SK-N-DZ (cell line): ENCODE results near the gene GADD45G.

Source experiments
- DNase-seq: peaks from one replicate; pipeline ENCODE4 v3.0.0-alpha.2; 2015; ENCODE audit warnings: low spot score

The GADD45G gene

DNA sequence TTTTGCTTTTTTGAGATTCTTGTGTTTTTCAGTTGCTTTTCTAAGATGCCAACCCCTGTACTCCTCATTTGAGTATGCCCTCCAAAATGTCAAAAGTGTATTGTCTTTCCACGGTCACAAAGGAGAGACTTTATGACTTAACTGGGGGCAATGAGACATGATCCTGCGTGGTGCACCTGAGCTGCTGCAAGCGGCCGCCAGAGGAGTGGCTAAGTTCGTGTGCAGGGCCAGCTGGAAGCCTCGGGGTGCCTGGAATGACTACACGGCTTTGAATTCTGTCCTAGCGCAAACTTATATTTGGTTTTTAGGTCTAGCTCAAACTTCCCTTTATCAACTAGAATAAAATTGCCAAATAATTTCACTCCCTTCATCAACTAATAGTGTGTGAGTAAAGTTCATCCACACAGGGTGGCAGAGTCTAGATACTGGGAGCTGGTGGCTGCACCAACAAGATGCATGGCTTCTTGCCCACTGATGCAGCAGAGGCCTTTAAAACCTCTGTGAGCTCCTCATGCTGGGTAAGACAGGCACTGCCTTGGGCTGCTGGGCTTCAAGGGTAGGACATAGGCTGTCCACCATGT is 4.7 kb downstream of the GADD45G start:
- no peak for DNase-seq

DNA sequence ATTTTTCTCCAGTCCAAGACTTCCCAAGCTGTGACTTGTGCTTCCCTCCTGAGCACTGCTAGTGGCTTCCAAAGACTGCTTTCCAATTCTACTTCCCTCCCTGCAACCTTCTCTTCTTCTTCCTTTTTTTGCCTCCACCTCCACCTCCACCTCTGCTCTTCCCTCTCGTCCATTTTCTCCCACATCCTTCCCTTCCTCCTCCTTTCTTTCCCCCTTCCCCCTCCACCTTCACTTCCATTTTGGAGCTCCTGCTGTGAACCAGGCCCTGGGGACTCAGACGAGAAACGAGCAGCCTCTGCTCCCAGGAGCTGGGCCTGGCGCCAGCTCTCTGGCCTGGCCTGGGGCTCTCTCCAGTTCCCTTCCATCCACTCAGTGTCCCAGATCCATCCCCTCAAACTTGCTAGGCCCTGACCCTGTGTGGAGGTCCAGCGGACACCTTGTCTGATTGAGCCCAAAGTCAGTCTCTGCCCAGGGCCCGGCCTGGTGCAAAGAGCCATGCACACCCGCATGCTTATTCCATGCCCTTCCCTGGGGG is 5.6 kb downstream of the GADD45G start:
- DNase-seq: no peak

DNA sequence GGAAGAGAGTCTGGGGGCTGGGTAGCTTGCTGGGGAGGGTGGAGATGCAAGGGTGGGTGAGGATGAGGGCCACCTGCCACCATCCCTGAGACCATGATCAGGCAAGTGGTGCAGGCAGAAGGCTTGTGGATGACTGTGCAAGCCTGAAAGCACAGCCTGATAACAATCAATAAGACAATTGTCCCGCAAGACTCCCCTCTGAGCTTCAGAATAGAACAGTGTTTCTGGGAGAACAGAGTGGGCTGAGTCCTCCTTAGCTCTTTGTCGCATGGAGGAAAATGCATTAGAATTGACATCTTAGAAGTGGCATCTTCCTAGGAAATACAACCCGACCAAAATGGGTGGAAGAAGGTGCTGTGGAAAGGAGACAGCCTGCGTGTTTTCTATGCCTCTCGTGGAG is 6.6 kb downstream of the GADD45G start:
- no peak for DNase-seq

DNA sequence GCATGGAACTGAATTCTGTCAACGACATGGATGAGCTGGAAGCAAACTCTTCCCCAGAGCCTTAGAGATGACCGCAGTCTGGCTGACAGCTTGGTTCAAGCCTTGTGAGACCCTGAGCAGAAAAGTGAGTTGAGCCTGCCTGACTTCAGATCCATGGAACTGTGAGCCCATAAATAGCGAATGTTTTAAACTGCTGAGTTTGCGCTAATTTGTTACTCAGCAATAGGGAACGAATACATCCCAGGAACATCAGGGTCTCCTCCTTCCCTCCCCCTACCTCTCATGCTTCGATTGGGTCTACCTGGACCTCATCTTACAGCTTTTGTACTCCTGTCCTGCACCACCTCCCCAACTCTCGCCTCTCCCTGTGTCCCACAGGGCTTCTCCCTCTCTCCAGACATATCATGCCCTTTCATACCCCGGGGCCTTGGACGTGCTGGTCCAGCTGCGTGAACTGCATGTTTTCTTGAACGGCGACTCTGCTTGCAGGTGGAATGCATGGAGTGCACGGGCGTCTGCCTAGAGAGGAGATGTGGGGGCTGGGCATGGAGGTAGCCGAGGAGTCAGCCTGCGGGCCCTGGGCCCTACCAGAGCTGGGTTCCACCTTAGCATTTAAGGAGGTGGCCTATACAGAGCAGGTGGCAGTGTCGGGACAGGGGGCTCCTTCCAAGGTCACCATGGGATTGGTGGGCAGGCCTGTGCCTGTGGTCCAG is 7.9 kb downstream of the GADD45G start:
- DNase-seq: no peak

DNA sequence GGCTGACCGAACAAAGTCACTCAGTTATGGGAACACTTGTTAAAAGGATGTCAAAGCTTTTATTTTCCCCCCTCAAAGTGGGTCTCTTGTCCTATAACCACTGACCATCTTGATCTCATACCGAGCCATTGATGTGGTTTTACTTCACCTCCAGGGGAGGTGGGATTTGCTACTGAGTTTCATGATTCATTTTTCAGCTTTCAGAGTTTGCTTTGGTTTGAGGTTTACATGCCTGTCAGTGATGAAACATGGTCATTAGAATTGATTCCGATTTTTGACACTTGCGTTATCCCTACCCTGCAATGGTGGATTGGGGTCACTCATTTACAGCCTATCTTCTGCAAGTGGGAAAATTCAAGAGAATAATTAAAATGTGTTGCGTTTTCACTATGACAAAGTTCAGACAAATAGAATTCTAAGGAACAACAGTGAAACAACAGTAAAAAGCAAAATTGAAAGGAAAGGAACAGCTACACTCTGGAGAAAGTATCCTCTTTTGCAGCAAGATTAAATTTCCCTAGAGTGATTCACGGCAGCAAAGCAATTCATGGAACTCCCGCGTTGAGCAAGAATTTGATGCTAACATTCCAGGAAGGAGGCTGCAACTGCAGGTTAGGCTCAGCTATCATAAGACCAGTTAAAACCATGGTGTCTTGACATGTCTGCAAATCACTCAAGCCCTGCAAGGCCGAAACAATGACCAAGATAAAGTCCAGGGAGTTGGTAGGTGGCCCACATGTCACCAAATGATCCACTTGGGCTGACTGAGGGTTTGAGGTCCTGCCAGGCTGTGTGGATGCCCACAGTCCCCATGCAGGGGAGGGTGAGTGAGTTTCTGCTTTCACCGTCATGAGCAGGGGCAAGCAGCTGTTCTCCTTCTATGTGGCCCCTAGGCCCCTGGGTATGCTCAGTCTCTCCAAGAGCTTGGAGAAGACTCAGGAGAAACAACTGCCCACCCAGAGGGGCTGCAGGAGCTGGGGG is 9.4 kb downstream of the GADD45G start:
- DNase-seq: no peak

DNA sequence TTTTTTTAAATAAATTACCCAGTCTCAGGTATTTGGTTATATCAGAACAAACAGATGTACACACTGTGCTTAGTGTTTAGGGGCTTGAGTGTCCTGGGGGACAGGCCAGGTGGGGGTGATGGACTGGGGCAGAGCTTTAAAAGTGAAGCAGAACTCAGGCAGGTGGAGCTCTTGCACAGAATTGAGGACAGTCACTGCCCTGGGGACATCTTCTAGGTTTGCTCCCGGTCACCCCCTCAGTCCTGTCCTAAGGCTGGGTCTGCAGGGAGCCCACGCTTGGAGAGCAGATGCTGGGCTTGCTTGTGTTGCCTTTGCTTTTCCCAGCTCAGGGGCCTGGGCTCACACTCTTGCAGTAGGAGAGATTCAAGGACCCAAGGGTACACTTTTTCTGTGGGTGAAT is 10.8 kb downstream of the GADD45G start:
- no peak for DNase-seq

DNA sequence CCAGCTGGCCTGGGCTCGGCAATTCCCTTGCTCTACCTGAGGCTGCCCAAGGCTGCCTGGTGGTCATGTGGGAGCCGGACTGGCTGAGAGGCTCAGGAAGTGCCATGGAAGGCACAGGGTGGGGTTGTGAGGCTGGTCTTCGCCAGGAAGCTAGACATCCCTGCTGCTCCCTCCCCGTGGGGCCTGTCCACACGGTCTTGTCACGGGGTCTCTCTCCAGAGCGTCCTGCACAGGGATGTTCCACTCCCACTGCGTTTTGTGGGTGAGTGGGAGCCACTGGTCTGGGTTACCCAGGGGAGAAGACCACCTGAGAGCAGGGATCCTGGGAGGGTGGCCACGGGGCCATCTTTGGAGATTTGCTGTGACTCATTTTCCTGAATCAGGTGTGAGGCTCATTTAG is 11.6 kb downstream of the GADD45G start:
- DNase-seq: no peak

DNA sequence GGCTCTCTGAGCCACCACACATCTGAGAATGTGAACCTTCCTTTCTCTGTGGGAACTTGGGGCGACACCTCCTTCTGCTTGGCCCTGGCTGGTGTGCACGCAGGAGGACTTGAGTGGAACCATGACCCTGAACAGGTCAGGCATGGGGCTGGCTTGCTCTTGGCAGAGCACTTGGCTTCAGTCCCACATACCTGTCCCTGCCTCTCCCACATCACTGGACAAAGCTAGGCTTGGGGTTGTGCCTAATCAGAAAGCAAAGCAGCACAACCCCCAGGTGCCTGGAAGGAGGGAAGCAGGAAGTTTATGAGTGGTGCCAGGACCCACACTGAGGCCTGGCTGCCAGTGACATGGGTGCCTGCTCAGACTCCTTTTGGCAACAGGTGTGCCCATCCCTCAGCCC is 13.2 kb downstream of the GADD45G start:
- DNase-seq: no peak

DNA sequence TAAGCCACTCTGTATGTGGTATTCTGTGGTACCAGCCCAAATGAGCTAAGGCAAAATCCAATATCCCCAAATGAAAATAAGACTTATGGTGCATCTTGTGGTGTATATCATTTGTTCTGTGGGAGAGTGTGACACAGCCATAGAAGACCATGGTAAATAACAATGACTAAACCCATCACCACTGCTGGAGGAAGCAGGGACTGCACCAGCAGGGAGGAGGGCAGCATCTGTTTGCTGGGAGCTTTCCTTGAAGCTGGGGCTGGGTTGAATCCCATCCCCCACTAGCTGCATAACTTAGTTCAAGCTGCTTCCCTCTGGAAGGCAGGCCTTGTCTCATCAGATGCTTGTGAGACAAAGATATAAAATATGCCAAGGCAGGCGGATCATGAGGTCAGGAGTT is 14.2 kb downstream of the GADD45G start:
- peak; percentile 18 for DNase-seq

DNA sequence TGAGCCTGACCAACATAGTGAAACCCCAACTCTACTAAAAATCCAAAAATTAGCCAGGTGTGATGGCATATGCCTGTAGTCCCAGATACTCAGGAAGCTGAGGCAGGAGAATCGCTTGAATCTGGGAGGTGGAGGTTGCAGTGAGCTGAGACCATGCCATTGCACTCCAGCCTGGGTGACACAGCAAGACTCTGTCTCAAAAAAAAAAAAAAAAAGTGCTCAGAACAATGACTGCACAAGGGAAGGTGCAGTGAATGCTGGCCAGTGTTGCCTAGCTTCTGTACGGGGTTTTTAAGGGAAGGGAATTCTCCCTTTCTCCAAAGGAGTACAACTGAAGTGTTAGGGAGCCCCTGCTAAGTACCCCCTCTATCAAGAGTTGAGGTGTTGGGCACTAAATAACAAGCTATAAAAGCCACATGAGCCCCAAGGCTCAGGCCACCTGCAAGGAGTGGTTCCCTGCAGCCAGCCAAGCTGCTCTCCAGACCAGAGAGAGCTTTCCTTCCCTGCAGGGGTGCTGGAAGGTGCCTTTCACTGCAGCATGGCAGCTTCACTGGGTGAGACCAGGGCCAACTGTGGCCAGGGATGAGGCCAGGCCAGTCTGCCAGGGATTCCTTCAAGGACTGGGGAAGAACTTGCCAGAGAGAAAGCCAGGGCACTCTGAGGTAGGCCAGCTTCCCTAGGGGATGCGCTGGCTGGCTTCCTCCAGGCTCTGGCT is 14.8 kb downstream of the GADD45G start:
- no peak for DNase-seq

DNA sequence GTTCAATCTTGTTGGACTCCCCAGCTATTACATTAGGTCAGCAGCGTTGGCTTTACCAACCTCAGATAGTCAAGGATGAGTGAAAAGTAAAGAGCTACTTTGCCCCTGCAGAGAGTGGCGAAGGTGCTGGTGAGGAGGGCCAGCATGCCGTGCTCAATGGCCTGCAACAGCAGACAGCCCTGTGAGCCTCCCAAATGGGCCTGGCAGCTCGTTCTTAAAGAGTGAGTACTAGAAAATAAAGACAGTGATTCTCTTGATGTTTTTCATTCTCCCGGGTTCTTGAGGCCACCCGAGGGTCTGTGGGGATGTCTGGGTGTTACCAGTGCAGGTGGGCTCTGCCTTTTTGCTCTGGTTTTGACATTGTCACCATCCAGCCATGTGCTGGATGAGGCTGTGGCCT is 16.2 kb downstream of the GADD45G start:
- no peak for DNase-seq

DNA sequence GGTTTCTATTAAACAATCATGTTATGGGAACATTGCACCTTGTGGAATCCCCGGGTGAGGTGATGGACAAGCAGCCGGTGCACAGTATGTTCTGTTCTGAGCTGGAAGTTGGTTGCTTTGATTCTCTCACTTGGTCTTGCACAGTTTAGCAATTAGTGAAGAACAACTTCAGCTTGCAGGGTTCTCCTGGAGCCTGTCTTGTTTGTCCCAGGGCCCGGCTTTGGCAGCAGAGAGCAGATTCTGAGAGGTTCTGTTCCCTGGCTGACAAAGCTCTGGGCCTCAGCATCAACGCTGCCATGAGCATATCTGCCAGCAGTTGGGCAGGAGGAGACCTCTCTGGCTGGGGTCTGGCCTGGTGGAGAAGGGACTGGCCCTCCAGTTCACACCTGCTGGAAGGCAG is 16.9 kb downstream of the GADD45G start:
- no peak for DNase-seq

DNA sequence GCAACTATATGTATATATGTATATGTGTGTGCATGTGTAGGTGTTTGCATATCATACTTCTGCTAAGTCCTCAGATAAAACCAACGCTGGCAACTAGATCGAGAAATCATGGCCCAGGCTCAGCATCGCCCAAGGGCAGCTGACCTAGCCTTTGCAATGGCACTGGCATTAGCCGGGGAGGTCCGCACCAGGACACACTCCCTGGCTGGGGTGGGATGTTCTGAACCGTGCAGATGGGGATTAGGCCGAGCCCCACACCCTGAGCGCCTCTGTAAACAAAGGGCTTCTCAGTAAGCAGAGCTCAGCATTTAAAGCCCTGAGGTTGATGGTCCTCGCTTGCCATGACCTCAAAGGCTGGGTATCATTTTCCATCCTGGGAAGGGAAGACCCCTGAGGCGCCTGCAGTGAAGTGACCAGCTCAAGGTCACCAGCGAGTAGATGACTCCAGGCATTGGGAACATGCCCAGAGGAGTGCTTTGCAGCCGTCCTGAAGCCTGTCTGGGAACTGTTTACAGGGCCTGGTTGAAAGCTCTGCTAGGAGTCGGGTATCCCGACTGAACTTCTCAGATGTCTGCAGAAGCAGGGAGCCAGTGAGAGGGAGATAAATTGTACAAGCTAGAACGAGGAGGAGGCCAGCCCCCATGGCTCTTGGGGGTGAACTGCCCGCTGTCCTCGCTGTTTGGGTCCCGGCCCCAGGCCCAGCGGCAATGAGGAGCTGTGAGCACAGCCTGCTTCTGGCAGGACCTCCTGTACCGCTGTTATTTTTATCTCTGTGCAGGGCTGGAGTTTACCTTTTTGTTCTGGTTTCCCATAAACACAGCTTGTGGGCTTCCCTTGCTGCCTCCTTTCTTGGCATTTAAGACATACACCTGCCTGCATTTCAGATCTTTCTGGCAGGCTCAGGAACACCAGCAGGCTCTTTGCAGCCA is 18.4 kb downstream of the GADD45G start:
- DNase-seq: no peak

DNA sequence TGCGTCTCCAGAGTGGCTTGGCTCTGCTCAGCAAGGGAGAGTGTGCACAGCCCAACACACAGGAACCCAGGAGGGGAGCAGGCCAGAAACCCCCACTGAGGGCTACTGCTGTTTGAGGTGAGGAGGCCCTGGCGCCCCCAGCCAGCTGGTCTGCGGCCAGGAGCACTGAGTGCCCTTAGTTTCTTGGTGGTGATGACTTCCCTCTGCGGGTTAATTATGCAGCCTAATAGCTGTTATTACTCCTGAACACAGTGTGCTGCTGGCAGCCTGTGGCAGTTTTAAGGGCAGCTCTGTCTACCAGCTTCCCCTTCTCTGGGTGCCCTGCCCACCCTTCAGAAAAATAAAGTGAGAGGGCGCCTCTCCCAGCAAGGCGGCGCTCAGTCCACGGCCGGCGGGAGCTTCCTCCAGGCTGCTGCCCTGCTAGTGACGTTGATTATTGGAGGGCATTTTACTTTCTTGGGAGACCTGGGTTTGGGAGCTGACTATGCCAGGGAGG is 19.2 kb downstream of the GADD45G start:
- no peak for DNase-seq

DNA sequence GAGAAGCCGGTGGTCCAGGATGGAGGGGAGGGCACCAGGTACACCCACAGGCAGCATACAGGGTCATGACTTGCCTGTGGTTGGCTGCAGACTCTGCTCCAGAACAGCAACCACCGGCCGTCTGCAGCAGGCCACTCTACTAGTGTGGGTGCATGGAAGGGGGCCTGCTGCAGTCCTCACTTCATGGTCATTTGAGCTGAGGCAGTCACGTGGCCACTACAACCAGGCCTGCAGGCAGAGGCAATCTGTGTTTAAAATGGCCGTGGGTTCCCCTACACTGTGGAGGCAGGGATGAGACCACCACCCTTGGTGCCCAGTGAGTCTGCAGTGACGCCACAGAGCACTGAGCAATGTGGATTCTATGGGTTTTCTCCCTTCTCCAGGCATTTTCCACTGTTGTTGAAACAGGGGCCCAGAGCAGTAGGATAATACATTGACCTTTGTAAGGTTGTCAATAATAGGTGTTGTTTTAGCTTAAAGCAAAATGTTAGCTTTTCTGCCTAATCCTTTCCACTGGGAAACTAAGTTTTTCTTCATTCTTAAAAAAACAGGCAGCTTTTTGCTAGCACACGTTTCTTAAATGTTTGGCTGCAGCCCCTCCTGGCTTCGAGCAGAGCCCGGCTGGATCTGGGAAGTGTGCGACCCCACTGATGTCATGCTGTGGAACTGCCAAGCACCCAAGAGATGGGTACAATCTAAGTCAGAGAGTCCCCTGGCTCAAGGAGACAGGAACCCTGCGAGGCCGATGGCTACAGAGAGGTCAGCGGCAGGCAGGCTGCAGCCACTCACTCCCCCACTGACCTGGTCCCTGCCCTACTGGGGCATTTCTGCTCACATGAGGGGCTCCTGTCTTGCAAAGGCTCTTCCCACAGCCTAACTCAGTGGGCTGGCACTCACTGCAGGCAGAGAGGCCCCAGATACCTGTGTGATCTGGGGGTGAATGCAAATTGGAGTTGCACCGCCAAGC is 21.2 kb downstream of the GADD45G start:
- DNase-seq: peak; percentile 49

DNA sequence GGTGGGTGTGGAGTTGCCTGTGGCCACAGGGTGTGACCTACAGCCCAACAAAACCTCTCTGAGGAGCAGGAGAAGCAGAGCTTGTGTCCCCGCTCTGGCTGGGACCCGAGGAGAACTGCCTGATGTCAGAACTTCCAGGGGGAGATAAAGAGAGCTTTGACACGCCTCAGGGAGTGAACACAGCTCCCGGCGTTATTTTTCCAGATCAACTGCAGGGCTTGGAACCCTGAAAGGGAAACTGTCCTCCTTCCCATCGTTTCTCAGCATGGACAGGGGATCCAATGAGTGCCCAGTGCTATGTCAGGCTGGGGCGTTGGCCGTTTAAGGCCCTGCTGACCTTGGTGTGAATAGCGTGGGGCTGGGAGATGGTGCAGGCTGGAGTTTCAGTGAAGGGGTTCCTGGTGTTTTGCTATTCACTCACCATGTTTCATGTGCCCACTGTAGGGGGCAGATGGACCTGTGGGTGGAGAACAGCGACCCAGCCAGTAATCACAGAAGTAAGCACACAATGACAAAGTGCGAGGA is 22.0 kb downstream of the GADD45G start:
- DNase-seq: no peak

DNA sequence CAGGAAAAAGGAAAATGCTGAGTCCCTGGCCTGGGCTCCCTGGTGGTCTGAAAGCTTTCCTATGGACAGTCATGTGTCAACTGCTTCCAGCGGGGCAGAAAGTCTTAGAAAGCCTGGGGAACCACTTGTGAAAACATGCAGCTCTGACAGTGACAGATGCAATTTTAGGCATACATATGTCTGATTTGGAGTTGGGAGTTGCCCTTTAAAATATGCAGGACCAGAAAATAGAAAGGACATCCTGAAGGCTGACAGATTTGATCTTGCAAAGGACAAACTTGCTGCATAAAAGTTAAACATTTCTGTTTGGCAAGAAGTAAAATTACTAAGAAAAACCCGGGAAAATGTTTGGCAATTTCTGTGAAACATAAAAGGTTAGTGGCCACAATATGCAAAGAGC is 23.8 kb downstream of the GADD45G start:
- DNase-seq: no peak

DNA sequence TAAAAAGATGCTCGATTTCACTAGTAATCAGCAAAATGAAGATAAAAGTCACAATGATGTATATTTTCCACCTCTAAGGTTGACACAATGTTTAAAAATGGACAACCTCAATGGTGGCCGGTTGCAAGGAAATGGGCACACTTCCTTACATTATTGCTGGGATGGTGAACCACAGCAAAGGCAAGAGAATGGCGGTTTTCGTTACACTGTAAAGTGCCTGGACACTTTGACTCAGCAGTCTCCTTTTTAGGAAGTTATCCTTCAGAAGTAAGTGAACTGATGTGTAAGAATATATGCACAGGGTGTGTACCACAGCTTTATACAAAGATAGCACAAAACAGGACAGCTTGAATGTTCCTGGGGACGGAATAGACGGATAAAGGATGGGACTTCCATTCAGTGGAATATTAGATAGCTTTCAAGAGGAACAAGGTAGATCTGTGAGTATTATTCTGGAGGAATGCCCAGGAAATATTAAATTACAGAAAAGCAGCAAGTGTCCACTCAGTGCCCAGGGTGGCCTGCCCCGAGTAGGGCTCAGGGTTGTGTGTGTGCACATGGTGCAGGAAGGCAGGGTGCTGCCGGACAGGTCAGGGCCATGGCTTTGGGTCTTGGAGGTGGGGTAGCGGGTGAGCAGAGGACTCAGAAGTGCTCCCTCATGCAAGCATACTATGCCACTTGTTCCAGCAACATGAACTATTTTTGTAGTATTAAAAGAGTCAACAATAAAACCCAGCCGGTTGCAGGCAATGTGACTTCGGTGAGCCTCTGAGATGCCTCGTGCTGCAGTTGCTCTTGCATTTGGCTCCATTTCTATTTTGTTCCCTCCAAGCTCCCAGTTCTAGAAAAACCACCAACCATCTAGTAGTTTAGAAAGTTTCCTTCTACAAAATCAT is 24.5 kb downstream of the GADD45G start:
- no peak for DNase-seq
